ENCODE measurements around the gene CNPY4.

DNA sequence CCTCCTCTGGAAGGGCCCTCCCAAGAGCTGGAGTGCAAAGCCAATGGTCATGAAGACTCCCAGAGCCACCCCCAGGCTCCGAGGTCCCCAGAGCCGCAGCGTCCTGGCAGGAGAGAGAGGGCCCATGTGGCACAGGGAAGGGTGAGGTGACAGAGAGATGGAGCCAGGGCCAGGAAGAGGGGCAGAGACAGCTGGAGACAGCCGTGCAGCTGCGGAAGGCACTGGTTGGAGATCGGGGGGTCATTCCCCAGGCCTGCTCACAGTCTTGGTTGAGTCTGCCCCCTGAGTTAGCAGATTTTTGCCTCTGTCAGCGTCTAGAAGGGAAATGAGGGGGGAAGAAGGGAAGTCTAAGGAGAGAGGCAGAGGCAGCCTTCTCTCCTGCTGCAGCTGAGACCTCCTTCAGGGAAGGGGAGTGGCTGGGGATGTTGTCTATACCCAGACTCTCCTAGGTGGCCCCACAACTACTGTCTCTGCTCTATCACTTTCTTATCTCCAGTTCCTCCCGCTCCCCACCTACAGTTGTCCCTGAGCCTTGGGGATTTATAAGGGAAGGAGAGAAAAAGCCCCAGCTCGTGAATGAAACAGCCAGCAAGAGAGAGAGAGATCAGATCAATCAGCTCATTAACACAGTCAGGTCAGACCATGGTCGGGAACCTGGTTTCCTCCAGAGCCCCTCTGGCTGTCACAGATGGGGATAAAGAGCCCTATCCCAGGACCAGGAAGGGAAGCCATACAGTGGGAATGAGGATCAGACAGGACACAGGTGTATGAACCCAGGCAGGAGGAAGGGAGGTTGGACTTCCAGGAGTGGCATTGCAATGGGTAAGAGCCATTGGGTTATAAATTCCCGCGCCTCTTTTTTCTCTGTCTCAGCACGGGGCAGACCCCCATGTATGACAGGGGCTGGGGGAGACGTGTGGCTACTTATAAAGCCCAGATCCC lies 47.8 kb downstream of the CNPY4 start:
- TF ChIP-seq CTCF (conservative IDR thresholded peaks at IDR 0.05; ENCODE audit: low read length) (no peak), EZH2phosphoT487 (IDR thresholded peaks at IDR 0.05; ENCODE audit: borderline replicate concordance, low read depth, low read length) (no peak)

Data from OCI-LY7 (cell line).